GM19467 (cell line): ENCODE data around the gene PARD6A.

Experiments used
- ATAC-seq: cut with Tn5 transposase; IDR thresholded peaks from one replicate; pipeline ENCODE4 v1.9.1; 2021; ENCODE audit warnings: mild to moderate bottlenecking, moderate library complexity; ENCODE audit not compliant: unreplicated experiment

Gene PARD6A

DNA sequence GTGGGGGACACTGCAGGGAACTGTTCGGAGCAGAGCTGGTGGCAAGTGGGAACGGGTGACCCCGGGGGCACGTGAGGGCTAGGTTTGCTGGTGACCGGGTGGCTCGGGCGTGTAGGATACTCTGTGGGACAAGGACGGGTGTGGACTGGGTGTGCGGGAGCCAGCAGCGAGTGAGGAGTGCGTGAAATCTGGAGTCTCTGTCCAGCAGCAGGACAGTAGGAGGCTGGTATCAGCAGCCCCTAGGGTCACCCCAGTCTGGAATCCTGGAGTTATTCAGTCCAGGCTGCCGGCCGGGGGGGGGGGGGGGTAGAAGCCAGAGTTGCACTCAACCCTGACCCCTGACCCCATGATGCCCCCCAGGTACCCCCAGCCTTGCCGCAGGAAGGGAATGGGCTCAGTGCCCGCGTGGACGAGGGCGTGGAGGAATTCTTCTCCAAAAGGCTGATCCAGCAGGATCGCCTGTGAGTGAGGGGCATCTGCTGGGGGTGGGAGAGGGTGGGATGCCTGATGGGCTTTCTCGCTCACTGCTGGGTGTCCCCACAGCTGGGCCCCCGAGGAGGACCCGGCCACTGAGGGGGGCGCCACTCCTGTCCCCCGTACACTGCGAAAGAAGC, 6.9 kb upstream of the PARD6A start:
- no peak for ATAC-seq

GRCh38 chr16:67654403-67654911, 6.3 kb upstream of the PARD6A start:
- no peak for ATAC-seq

- ATAC-seq = no peak
Measured at GRCh38 chr16:67655363-67655762, 5.4 kb upstream of the PARD6A start.

DNA sequence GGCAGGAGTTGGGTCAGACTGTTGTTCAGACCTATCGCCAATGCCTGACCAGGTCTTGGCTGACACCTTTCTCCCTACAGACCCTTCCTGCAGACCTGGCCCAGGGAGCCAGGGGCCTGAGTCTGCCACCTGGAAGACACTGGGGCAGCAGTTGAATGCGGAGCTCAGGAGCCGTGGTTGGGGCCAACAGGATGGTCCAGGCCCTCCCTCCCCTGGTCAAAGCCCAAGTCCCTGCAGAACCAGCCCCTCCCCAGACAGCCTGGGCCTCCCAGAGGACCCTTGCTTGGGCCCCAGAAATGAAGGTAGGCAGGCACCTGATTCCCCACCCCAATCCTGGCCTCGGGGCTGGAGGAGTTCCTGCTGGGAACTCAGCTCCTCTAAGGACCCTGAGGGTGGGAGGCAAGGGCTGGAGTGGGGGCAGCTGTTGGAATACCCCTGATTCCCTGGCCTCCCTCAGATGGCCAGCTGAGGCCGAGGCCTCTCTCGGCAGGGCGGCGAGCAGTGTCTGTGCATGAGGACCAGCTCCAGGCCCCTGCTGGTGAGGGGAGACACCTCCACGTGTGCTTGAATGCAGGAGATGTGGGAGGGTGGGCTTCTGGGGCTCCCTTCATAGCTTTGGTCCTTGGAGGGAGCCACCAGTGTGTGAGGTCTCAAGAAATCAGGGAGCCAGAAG, 4.3 kb upstream of the PARD6A start:
- no peak for ATAC-seq

- ATAC-seq = no peak
Measured at GRCh38 chr16:67657017-67657608, 3.6 kb upstream of the PARD6A start.

DNA sequence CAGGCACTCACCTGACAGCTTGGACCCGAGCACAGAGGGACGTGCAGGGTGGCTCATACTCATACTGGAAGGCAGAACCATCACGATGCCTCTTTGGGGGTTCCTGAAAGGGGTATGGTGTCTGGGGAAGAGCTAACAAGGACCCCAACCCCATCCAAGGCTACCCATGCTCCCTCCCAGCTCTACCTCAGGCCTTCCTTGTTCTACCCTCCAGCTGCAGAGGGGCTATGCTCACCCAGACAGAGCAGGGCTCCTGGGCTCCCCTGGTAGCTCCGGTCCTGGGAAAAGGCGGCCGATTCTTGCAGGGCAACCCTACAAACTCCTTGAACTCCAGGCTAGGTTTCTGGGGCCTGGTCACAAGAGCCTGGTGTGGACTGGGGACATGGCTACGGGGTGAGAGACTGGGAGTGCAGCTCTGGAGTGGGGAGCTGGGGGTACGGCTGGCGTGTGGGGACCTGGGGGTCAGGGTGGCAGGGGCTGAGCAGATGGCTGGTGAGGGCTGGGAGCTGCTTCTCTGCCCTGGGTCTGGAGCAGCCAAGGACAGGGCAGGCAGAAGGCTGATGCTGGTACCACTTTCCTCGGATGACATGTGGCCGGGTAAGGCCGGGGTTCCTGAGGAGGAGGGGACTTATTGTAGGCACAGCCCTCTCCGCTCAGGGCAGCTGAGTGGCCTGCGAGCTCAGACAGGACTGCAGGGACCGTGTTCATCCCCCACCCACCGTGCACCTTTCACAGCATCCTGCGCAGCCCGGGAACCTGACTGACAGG, 2.8 kb upstream of the PARD6A start:
- ATAC-seq = no peak

DNA sequence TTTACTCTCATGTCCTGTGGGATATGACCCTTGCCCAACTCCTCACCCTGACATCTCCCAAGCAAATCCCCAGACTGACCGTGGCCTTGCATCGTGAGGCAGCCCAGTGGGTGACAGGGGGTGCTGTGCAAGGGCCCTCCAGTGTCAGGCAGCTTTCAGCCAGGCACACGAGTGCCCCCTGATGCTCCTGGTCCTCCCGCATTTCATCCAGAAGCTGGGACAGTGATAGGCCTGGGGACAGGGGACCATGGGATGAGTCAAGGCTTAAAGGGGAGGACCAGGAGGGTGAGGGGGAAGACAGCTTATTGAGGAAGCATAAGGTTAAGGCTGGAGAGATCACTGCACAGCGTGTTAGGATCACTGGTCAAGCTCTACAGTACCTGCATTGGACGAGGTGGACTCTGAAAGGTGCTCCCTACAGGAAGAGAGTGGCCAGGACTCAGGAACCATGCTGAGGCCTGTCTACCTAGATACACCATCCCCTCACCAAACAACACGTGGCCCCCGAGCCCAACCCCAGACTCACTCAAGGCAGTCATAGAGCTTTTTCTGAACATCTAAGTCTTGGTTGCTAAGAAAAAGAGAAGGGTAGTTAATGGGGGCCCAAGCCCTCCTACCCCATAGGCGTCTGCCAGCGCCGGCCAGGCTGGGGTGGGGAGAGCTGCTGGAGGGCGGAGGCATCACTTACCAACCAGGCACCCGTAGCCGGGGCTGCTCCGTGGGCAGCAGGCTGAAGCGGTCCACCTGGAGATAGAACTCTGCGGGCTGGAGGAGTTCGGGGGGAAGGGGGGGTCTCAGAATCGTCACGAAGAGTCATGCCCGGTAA, 1.7 kb upstream of the PARD6A start:
- no peak for ATAC-seq

- peak; percentile 41 for ATAC-seq
Measured at GRCh38 chr16:67659675-67660563, 841 bp upstream of the PARD6A start, which contains the start of gene ACD. ACD (minus strand) TSS chr16:67660260; CDS start chr16:67660220, 40 bp downstream.

DNA sequence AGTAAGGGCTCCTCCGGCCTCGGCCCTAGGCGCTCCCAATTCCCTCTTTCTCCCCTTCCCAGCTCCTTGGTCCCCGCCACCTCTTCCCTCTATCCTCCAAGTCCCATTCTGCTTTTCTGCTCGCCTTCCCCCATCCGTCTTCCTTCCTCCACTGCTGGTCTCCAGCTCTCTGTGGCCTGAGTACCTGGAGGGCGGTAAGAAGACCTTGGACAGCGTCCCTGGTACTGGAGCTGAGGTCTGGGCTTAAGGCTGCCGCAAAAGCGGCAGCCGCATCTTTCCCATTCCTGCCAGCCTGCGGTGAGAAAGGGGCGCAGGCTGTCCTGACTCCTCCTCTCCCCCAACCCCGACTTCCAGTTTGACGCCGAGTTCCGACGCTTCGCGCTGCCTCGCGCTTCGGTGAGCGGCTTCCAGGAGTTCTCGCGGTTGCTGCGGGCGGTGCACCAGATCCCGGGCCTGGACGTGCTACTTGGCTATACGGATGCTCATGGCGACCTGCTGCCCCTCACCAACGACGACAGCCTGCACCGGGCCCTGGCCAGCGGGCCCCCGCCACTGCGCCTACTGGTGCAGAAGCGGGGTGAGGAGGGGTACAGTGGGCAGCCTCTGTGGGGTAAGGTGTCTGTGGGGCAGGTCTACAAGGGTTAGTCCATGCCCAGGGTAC, 471 bp downstream of the PARD6A start:
- ATAC-seq = no peak

- no peak for ATAC-seq
Measured at GRCh38 chr16:67661886-67662652, 1.3 kb downstream of the PARD6A start.

- ATAC-seq = no peak
Measured at GRCh38 chr16:67662653-67663010, 1.9 kb downstream of the PARD6A start.

- no peak for ATAC-seq
Measured at GRCh38 chr16:67663151-67663876, 2.6 kb downstream of the PARD6A start.

GRCh38 chr16:67663877-67664222, 3.1 kb downstream of the PARD6A start:
- no peak for ATAC-seq

- no peak for ATAC-seq
Measured at GRCh38 chr16:67664258-67664657, 3.5 kb downstream of the PARD6A start.

DNA sequence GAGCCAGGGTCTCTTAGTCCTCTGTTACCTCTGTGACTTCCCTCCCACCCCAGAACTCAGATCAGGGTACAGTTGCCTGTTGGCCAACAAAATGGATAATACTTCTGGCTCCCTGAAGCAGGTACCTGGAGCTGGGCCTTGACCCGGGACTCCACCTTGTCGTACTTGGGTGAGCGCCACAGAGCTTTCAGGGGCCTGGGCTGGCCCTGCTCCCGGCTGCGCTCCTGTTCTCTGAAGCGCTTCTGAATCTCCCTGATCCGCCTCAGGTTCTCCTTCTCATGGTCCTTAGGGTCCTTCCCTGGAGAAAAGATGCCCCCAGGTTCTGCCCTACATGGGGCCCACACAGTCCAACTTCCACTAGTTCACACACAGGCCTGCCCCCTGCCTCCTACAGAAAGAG, 4.1 kb downstream of the PARD6A start:
- no peak for ATAC-seq

GRCh38 chr16:67665598-67665997, 4.8 kb downstream of the PARD6A start:
- no peak for ATAC-seq

DNA sequence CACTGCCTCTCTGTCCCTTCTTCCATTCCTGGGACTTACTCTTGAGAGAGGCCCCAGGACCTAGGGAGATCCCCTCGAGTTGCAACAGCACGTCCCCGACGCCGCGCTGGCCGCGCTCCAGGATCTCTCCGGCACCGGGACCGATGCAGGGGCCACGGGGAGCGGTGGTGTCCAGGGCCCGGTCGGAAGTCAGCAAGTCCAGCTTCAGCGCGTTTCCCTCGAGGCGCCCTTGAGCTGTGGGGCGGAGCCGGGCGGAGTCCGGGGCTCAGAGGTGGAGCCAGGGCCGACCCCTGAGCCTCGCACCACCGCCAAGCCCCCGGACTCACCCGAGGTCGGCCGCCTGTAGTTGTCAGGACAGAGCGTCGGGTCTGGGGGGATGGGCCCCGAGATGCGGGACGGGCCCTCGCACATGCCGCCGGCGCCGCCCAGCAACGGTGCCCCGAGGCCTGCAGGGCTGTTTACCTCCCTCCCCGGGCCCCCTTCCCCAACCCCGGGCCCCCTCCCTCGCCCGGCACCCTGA, 5.3 kb downstream of the PARD6A start:
- ATAC-seq = no peak
